BLaER1 treated with 17β-estradiol and CSF1 and Interleukin-3, amounts not matched to agents 10 nM and 100 nM (cell line): ENCODE results near the gene DPF3.

Source experiments
- H3K27ac ChIP-seq, 11 experiments: shearing (Covaris generic); formaldehyde crosslinking; 2 replicates each; pipeline ENCODE4 v1.8.1; 2022
- H3K27me3 ChIP-seq, 11 experiments: shearing (Covaris generic); formaldehyde crosslinking; 2 replicates each; pipeline ENCODE4 v1.8.1; 2022
- H3K36me3 ChIP-seq, 11 experiments: shearing (Covaris generic); formaldehyde crosslinking; 2 replicates each; pipeline ENCODE4 v1.8.1; 2022
- H3K4me1 ChIP-seq, 10 experiments: shearing (Covaris generic); formaldehyde crosslinking; 2 replicates each; pipeline ENCODE4 v1.8.1; 2022
- H3K4me2 ChIP-seq, 11 experiments: shearing (Covaris generic); formaldehyde crosslinking; 2 replicates each; pipeline ENCODE4 v1.8.1; 2022
- H3K4me3 ChIP-seq, 10 experiments: shearing (Covaris generic); formaldehyde crosslinking; 2 replicates each; pipeline ENCODE4 v1.8.1; 2022
- H3K9ac ChIP-seq, 11 experiments: shearing (Covaris generic); formaldehyde crosslinking; 2 replicates each; pipeline ENCODE4 v1.8.1; 2022
- H3K9me3 ChIP-seq, 11 experiments: shearing (Covaris generic); formaldehyde crosslinking; replicated peaks in 1 of 11; 2 replicates each; pipeline ENCODE4 v1.8.1; 2022
- H4K20me1 ChIP-seq, 11 experiments: shearing (Covaris generic); formaldehyde crosslinking; 2 replicates each; pipeline ENCODE4 v1.8.1; 2022
- Cebpa-rat ChIP-seq, 11 experiments: shearing (Covaris generic); IDR thresholded peaks; 2 replicates each; pipeline ENCODE4 v1.8.1; 2022

The DPF3 gene

DNA sequence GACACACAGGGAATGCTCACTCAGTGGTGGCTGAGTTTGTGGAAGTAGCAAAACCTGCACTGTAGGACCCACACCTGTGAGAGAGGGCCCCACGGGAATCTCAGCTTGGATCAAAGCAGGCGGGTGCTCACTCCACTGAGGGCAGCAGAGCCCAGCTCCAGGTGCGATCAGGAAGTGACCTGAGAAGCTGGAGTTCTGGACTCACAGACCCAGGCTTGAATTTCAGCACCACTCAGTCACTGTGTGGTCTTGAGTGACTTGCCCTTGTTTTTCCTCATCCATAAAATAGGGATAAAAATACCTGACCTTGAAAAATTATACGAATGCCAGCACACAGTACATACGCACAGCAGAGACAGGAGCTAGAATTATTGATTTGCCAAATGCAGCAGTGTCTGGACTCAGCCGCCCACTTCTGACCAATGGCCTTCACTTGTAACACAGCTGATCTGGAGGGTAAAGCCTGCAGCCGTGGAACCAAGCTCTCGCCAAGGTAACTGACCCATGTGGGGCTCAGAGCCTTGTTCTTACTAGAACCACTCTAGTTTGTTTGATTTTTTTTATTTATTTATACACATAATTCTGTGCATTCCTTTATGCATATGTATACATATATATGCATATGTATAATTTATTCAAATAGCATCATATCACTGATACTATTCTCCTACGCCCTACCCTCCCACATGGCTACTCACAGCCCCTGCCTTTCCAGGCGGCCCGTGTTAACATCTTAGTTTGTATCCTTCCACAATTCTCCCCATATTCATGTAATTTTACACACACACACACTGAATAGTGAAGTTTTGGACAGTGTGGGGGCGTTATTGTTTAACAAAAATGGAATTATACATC lies 53.9 kb downstream of the DPF3 start:
- Histone ChIP-seq H3K4me3 (no peak overlapping the region), H3K9ac (no peak overlapping the region), H3K9me3 (no peaks in the 10 kb centered on the region), H3K4me1 (no peaks in the 10 kb centered on the region), H4K20me1 (no peaks in the 10 kb centered on the region), H3K27me3 (no peaks in the 10 kb centered on the region), H3K27ac (no peak overlapping the region), H3K4me2 (no peak overlapping the region), H3K36me3 (no peaks in the 10 kb centered on the region)
- no peak for TF ChIP-seq Cebpa-rat (IDR thresholded peaks at IDR 0.05)

DNA sequence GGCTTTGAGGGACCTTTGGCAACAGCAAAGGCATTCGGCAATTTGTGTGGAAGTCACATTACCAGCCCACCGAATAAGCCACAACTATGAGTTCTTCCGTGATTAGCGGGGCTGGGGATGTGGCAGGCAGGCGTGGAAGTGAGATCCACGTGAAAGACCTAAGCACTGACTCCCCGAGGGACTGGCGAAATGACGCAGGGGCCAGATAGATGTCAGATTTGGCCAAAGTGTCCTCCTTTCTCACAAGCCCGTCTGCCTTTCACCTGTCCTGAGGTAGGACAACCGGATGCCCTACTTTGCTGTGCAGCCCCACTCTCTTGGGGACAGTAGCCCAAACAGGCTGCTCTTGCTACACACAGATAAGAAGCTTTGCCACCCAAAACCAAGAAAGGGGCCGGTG lies 54.5 kb downstream of the DPF3 start:
- Histone ChIP-seq H3K4me1 (no peaks in the 10 kb centered on the region), H3K9me3 (no peaks in the 10 kb centered on the region), H4K20me1 (no peaks in the 10 kb centered on the region), H3K4me2 (no peak overlapping the region), H3K27me3 (no peaks in the 10 kb centered on the region), H3K9ac (no peak overlapping the region), H3K36me3 (no peaks in the 10 kb centered on the region), H3K27ac (no peak overlapping the region), H3K4me3 (no peak overlapping the region)
- TF ChIP-seq Cebpa-rat (IDR thresholded peaks at IDR 0.05): no peak

DNA sequence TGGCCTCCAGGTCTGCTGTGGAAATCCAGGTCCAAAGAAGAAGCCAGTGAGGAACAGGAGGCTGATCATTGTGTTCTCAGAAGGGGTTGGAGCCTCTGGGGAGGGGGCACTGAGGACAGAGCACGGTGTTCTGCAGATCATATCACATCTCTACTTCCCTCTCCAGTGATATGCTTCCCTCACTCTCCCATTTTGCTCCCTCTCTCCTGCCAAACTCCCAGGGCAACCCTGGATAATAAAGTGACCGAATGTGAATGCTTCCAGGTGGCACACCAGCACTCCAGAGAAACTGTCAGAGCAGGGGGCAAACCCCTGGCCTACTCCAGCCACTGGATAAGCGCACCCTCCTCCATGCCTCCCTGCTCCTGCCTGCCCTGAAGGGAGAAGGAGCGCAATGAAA lies 57.8 kb downstream of the DPF3 start:
- no peak overlapping the region for H3K9ac ChIP-seq
- no peak overlapping the region for H3K4me2 ChIP-seq
- no peak overlapping the region for H3K4me3 ChIP-seq
- H3K36me3 ChIP-seq: no peaks in the 10 kb centered on the region
- H3K27me3 ChIP-seq: no peaks in the 10 kb centered on the region
- no peaks in the 10 kb centered on the region for H3K4me1 ChIP-seq
- no peak for TF ChIP-seq Cebpa-rat (IDR thresholded peaks at IDR 0.05)
- no peaks in the 10 kb centered on the region for H4K20me1 ChIP-seq
- no peak overlapping the region for H3K27ac ChIP-seq
- H3K9me3 ChIP-seq: no peaks in the 10 kb centered on the region

DNA sequence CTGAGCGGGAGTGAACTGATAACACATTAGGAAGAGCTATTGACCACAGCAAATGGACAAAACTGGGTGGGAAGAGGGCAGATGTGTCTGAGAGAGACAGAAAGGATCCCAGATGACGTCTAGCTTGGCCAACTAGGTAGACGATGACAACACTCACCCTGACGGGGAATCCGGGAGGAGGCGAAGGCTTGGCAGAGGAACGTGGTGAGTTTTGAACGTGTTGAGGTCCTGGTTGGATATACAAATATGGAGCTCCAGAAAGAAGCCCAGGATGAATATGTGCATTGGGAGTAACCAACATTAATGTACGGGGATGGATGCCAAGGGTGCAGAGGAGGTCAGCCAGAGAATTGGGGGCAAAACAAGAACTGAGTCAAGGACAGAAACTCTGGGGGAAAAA lies 60.7 kb downstream of the DPF3 start:
- H3K4me3 ChIP-seq: no peak overlapping the region
- H3K36me3 ChIP-seq: no peaks in the 10 kb centered on the region
- H3K9me3 ChIP-seq: no peaks in the 10 kb centered on the region
- H3K27ac ChIP-seq: no peak overlapping the region
- H4K20me1 ChIP-seq: no peaks in the 10 kb centered on the region
- H3K9ac ChIP-seq: no peak overlapping the region
- no peaks in the 10 kb centered on the region for H3K27me3 ChIP-seq
- H3K4me1 ChIP-seq: no peaks in the 10 kb centered on the region
- H3K4me2 ChIP-seq: no peak overlapping the region
- TF ChIP-seq Cebpa-rat (IDR thresholded peaks at IDR 0.05): no peak

GRCh38 chr14:72830786-72831594 lies 62.9 kb downstream of the DPF3 start:
- H3K9me3 ChIP-seq: no peaks in the 10 kb centered on the region
- H3K4me2 ChIP-seq: no peak overlapping the region
- no peaks in the 10 kb centered on the region for H3K4me1 ChIP-seq
- H3K36me3 ChIP-seq: no peaks in the 10 kb centered on the region
- H3K9ac ChIP-seq: no peak overlapping the region
- no peaks in the 10 kb centered on the region for H4K20me1 ChIP-seq
- TF ChIP-seq Cebpa-rat (IDR thresholded peaks at IDR 0.05): no peak
- no peak overlapping the region for H3K27ac ChIP-seq
- no peaks in the 10 kb centered on the region for H3K27me3 ChIP-seq
- H3K4me3 ChIP-seq: no peak overlapping the region

GRCh38 chr14:72830356-72830755 lies 63.5 kb downstream of the DPF3 start:
- Histone ChIP-seq H3K27ac (no peak overlapping the region), H3K4me1 (no peaks in the 10 kb centered on the region), H3K4me3 (no peak overlapping the region), H3K4me2 (no peak overlapping the region), H3K9ac (no peak overlapping the region), H3K36me3 (no peaks in the 10 kb centered on the region), H4K20me1 (no peaks in the 10 kb centered on the region), H3K9me3 (no peaks in the 10 kb centered on the region), H3K27me3 (no peaks in the 10 kb centered on the region)
- no peak for TF ChIP-seq Cebpa-rat (IDR thresholded peaks at IDR 0.05)

DNA sequence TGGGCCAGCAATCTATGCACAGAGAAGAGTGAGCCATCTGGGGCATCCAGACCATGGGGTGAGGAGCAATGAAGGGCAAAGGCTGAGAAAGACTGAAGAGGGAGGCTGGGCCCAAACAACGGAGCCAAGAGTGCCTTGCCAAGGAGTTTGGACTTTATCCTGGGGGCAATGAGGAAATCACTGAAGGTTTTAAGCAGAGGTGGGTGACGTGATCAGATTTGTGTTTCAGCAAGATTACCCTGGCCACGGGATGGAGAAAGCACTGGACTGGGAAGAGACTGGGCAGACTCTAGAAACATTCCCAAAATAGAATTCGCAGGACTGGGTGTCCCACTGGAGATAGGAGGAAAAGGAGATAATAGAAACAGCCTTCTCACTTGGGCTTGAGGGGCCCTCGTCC lies 65.3 kb downstream of the DPF3 start:
- no peaks in the 10 kb centered on the region for H3K4me1 ChIP-seq

DNA sequence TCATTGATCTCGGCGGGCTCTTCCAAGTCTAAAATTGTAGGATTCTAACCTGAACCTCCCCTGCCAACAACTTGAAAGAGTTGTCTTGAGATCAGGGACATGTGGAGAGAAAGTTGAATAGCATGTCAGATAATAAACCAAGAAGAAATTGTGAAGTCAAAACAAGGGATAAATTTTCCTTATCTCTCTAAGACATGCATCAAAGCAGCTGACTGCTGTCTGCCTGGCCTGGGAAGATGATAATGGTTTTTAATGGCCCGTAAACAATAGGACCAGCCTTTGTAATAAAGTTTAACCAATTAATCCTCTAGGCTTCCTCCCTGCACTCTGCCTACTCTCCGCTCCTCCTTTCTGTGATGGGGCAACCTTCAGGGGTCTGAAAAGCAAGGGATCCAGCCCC lies 67.9 kb downstream of the DPF3 start:
- H3K4me3 ChIP-seq: no peak overlapping the region
- no peak for TF ChIP-seq Cebpa-rat (IDR thresholded peaks at IDR 0.05)

More for the DNA sequence above, 65.3 kb downstream of the DPF3 start:
- Histone ChIP-seq H3K9me3 (no peaks in the 10 kb centered on the region), H3K36me3 (no peaks in the 10 kb centered on the region), H3K27me3 (no peaks in the 10 kb centered on the region), H3K27ac (no peak overlapping the region), H3K4me3 (no peak overlapping the region), H3K9ac (no peak overlapping the region), H4K20me1 (no peaks in the 10 kb centered on the region), H3K4me2 (no peak overlapping the region)
- no peak for TF ChIP-seq Cebpa-rat (IDR thresholded peaks at IDR 0.05)

DNA sequence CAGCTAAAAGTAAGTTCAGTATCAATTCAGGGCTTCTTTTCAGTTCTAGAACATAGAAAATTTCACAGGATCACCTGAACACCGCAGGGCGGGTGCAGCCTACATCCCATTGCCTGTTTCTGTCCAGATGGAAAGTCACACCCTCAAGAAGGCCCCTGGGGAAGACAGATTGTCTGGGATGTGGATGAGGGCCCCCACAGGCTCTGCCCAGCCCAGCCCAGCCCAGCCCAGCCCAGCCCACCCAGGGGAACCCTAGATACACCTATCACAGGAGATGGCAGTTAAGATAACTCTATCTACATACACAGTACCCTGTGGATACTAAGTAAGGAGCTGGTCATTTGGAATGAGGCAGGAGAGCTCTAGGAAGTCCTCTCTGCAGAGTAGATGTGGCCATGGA lies 68.4 kb downstream of the DPF3 start:
- Histone ChIP-seq H3K36me3 (no peaks in the 10 kb centered on the region), H3K27ac (no peak overlapping the region), H3K9ac (no peak overlapping the region), H4K20me1 (no peaks in the 10 kb centered on the region), H3K4me1 (no peaks in the 10 kb centered on the region), H3K4me3 (no peak overlapping the region), H3K9me3 (no peaks in the 10 kb centered on the region), H3K27me3 (no peaks in the 10 kb centered on the region), H3K4me2 (no peak overlapping the region)
- no peak for TF ChIP-seq Cebpa-rat (IDR thresholded peaks at IDR 0.05)

More for the DNA sequence above, 67.9 kb downstream of the DPF3 start:
- Histone ChIP-seq H3K4me2 (no peak overlapping the region), H3K36me3 (no peaks in the 10 kb centered on the region), H3K27me3 (no peaks in the 10 kb centered on the region), H3K9me3 (no peaks in the 10 kb centered on the region), H3K27ac (no peak overlapping the region), H4K20me1 (no peaks in the 10 kb centered on the region), H3K9ac (no peak overlapping the region), H3K4me1 (no peaks in the 10 kb centered on the region)

DNA sequence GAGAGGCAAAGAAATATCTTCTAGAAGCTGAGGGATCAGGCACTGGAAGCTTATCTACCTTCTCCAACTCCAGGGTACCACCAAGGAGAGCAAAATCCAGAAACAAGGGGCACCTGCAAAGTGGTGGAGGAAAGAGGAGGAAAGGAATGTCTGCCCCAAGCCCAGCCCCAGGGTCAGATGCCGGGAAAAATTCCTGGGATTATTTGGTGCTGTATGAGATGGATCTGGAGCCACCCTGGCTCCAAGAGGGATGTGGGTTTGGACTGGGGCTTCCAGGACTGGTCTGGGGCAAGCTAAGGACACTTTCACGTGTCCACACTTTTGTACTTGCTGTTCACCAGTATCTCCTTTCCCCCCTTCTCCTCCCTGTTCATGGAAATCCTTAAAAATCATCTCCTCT lies 69.8 kb downstream of the DPF3 start:
- H3K4me2 ChIP-seq: no peak overlapping the region
- H3K4me3 ChIP-seq: no peak overlapping the region
- no peak overlapping the region for H3K27ac ChIP-seq
- H3K27me3 ChIP-seq: no peaks in the 10 kb centered on the region
- H3K36me3 ChIP-seq: no peaks in the 10 kb centered on the region
- peaks cover 2 to 8% (median 6%) of the 10 kb centered on the region in 11 experiments; a peak in 17 of 22 replicates for H3K9me3 ChIP-seq
- no peaks in the 10 kb centered on the region for H3K4me1 ChIP-seq
- H4K20me1 ChIP-seq: no peaks in the 10 kb centered on the region
- no peak overlapping the region for H3K9ac ChIP-seq
- no peak for TF ChIP-seq Cebpa-rat (IDR thresholded peaks at IDR 0.05)
